HCT116 (cell line): Measurements from ENCODE around the gene NAT9. TPM values are rescaled to one million over a fixed set of nuclear protein-coding genes. Genes with fewer than 3 reads are reported as not detected.

Experiments used
- ATAC-seq: fragments of 200-7000 bp; cut with Tn5 transposase; 2 replicates; pipeline ENCODE4 v1.9.1; 2020; ENCODE audit warnings: mild to moderate bottlenecking, moderate library complexity
- BruUV-seq: library from RNA; stranded (reverse); fragments of 400-500 nt; replicated peaks from 2 replicates; lab custom pipeline; 2021; lab: Mats Ljungman, UMichigan
- CTCF ChIA-PET: fragments of 300-600 bp; sonication (Branson Sonifier 250); formaldehyde crosslinking; loops from one replicate; lab custom pipeline; 2021; ENCODE audit warnings: antibody characterized with exemption; lab: Charles Lee
- POLR2A ChIA-PET: fragments of 300-600, 350-600 bp; sonication (Branson Sonifier 250); formaldehyde crosslinking; loops from one replicate; lab custom pipeline; 2021; ENCODE audit warnings: antibody characterized with exemption; lab: Charles Lee
- RAD21 ChIA-PET, 2 experiments: fragments of 300-600 bp; sonication (Branson Sonifier 250); formaldehyde crosslinking; loops; one replicate each; lab custom pipeline; 2023; ENCODE audit warnings: low total read pairs in 2 of 2; ENCODE audit not compliant: uncharacterized antibody in 2 of 2, unreplicated experiment in 2 of 2, low non-redundant PET in 1 of 2; lab: Charles Lee
- DNase-seq: peaks from one replicate; pipeline ENCODE4 v3.0.0-alpha.2; 2010; ENCODE audit warnings: low read depth, low spot score
- H2AFZ ChIP-seq: fragments of 200-600 bp; shearing (Covaris generic), sonication (generic); 2 replicates; pipeline ENCODE4 v1.6.1; 2017; ENCODE audit warnings: low read depth, mixed run types, mixed read lengths, antibody characterized with exemption, low read length; ENCODE audit not compliant: poor library complexity, severe bottlenecking
- H3K27ac ChIP-seq: 2 replicates; pipeline ENCODE4 v1.5.1; 2012; ENCODE audit warnings: low read depth, low read length
- H3K27me3 ChIP-seq: fragments of 200-600 bp; sonication (generic); 2 replicates; pipeline ENCODE4 v1.6.1; 2016; ENCODE audit warnings: mixed run types, low read length, mixed read lengths; ENCODE audit not compliant: insufficient read depth
- H3K36me3 ChIP-seq, 2 experiments: fragments of 200-500 bp in 1 of 2; fragments of 200-600 bp in 1 of 2; sonication (Bioruptor generic) in 1 of 2; sonication (generic) in 1 of 2; 2 replicates each; pipeline versions ENCODE4 v1.5.1 to v1.6.1; 2014 to 2016; ENCODE audit warnings: low read length in 2 of 2, inconsistent platforms in 1 of 2, mixed read lengths in 1 of 2, mixed run types in 1 of 2; ENCODE audit not compliant: insufficient read depth in 2 of 2, control insufficient read depth in 1 of 2
- H3K4me1 ChIP-seq, 2 experiments: fragments of 200-600 bp in 1 of 2; sonication (generic) in 1 of 2; 2 replicates each; pipeline versions ENCODE4 v1.5.1 to v1.6.1; 2012 to 2017; ENCODE audit warnings: low read length in 2 of 2, inconsistent platforms in 1 of 2, mild to moderate bottlenecking in 1 of 2, mixed read lengths in 1 of 2, mixed run types in 1 of 2, moderate library complexity in 1 of 2; ENCODE audit not compliant: insufficient read depth in 2 of 2, control insufficient read depth in 1 of 2
- H3K4me2 ChIP-seq: fragments of 200-600 bp; sonication (generic); 2 replicates; pipeline ENCODE4 v1.6.1; 2017; ENCODE audit warnings: mixed run types, low read length, mixed read lengths
- H3K4me3 ChIP-seq, 2 experiments: fragments of 200-600 bp in 1 of 2; sonication (generic) in 1 of 2; replicated peaks in 1 of 2; 2 replicates each; pipeline ENCODE4 v1.5.1; 2011 to 2016; ENCODE audit warnings: low read length in 2 of 2, control low read depth in 1 of 2, low read depth in 1 of 2, mild to moderate bottlenecking in 1 of 2, mixed read lengths in 1 of 2, mixed run types in 1 of 2
- H3K79me2 ChIP-seq: fragments of 200-600 bp; sonication (generic); 2 replicates; pipeline ENCODE4 v1.6.1; 2017; ENCODE audit warnings: mild to moderate bottlenecking, mixed run types, low read length, moderate library complexity, mixed read lengths; ENCODE audit not compliant: insufficient read depth
- H3K9ac ChIP-seq: fragments of 200-600 bp; sonication (generic); 2 replicates; pipeline ENCODE4 v1.6.1; 2016; ENCODE audit warnings: low read length, mixed read lengths
- H3K9me2 ChIP-seq: fragments of 200-600 bp; sonication (generic), shearing (Covaris generic); 2 replicates; pipeline ENCODE4 v1.6.1; 2017; ENCODE audit warnings: mixed run types, mild to moderate bottlenecking, moderate library complexity; ENCODE audit not compliant: insufficient read depth
- H3K9me3 ChIP-seq, 2 experiments: fragments of 200-500 bp in 1 of 2; fragments of 200-600 bp in 1 of 2; sonication (Bioruptor generic) in 1 of 2; sonication (generic) in 1 of 2; 2 replicates each; pipeline ENCODE4 v1.6.1; 2014 to 2017; ENCODE audit warnings: low read length in 2 of 2, mixed read lengths in 2 of 2, inconsistent platforms in 1 of 2, low read depth in 1 of 2, mild to moderate bottlenecking in 1 of 2, mixed run types in 1 of 2, moderate library complexity in 1 of 2; ENCODE audit not compliant: control insufficient read depth in 1 of 2, insufficient read depth in 1 of 2
- H4K20me1 ChIP-seq: fragments of 200-600 bp; sonication (generic), shearing (Covaris generic); 2 replicates; pipeline ENCODE4 v1.6.1; 2017; ENCODE audit warnings: mixed run types, mild to moderate bottlenecking, moderate library complexity; ENCODE audit not compliant: insufficient read depth
- CBX3 ChIP-seq: IDR thresholded peaks from 2 replicates; pipeline ENCODE4 v1.6.1; 2012; ENCODE audit warnings: low read depth
- CEBPB ChIP-seq: IDR thresholded peaks from 2 replicates; pipeline ENCODE4 v1.6.1; 2012; ENCODE audit warnings: low read depth
- EGR1 ChIP-seq: IDR thresholded peaks from 2 replicates; pipeline ENCODE4 v1.6.1; 2012; ENCODE audit warnings: low read depth
- FOSL1 ChIP-seq: IDR thresholded peaks from 2 replicates; pipeline ENCODE4 v1.6.1; 2012; ENCODE audit warnings: low read depth
- JUND ChIP-seq: IDR thresholded peaks from 2 replicates; pipeline ENCODE4 v1.6.1; 2012
- POLR2A ChIP-seq: IDR thresholded peaks from 2 replicates; pipeline ENCODE4 v1.7.0; 2011; ENCODE audit warnings: borderline replicate concordance; ENCODE audit not compliant: insufficient read depth, insufficient read length; ENCODE audit errors: extremely low read depth
- POLR2AphosphoS5 ChIP-seq: IDR thresholded peaks from 2 replicates; pipeline ENCODE4 v1.6.1; 2011; ENCODE audit warnings: mild to moderate bottlenecking, low read depth, low read length, moderate library complexity
- SIN3A ChIP-seq: IDR thresholded peaks from 2 replicates; pipeline ENCODE4 v1.6.1; 2012; ENCODE audit warnings: low read depth
- SP1 ChIP-seq: IDR thresholded peaks from 2 replicates; pipeline ENCODE4 v1.6.1; 2012; ENCODE audit warnings: low read depth
- SRF ChIP-seq: IDR thresholded peaks from 2 replicates; pipeline ENCODE4 v1.6.1; 2012; ENCODE audit warnings: low read depth
- TCF7L2 ChIP-seq: IDR thresholded peaks from 2 replicates; pipeline ENCODE4 v1.7.0; 2011; ENCODE audit warnings: borderline replicate concordance, inconsistent platforms; ENCODE audit not compliant: insufficient read depth, insufficient read length; ENCODE audit errors: extremely low read depth
- ZFX ChIP-seq: fragments of 450-650 bp; IDR thresholded peaks from 2 replicates; pipeline ENCODE4 v1.6.1; 2017
- intact Hi-C: fragments of 100-400 bp; cut with micrococcal nuclease; formaldehyde crosslinking; loops from 2 replicates; pipeline ENCODE4 v1.10.0; 2022
- total RNA-seq: library from RNA; stranded (reverse); gene quantifications from one replicate; pipeline ENCODE4 v1.2.1, GENCODE V29; 2021; ENCODE audit not compliant: unreplicated experiment
- TF ChIP-seq, protein P1 (sequence below): IDR thresholded peaks from 2 replicates; pipeline ENCODE4 v1.6.1; 2011; ENCODE audit warnings: mild to moderate bottlenecking, low read length, moderate library complexity; ENCODE audit not compliant: insufficient replicate concordance; ENCODE audit errors: extremely low read depth
- TF ChIP-seq, protein P2 (sequence below): IDR thresholded peaks from 2 replicates; pipeline ENCODE4 v1.6.1; 2012; ENCODE audit warnings: low read depth
- TF ChIP-seq, protein P3 (sequence below): IDR thresholded peaks from 2 replicates; pipeline ENCODE4 v1.6.1; 2012
- TF ChIP-seq, protein P4 (sequence below), 3 experiments: fragments of 200-600 bp in 1 of 3; sonication (generic) in 1 of 3; IDR thresholded peaks in 2 of 3; conservative IDR thresholded peaks in 1 of 3; 2 replicates each; pipeline ENCODE4 v1.5.1; 2012 to 2017; ENCODE audit warnings: low read depth in 2 of 3, low read length in 2 of 3, antibody characterized with exemption in 1 of 3, borderline replicate concordance in 1 of 3, control low read depth in 1 of 3, mild to moderate bottlenecking in 1 of 3, mixed read lengths in 1 of 3, mixed run types in 1 of 3, moderate library complexity in 1 of 3; ENCODE audit not compliant: insufficient read depth in 1 of 3

NAT9 gene
- total RNA-seq, 1 experiment from 2014 or later = 88.7 TPM

DNA sequence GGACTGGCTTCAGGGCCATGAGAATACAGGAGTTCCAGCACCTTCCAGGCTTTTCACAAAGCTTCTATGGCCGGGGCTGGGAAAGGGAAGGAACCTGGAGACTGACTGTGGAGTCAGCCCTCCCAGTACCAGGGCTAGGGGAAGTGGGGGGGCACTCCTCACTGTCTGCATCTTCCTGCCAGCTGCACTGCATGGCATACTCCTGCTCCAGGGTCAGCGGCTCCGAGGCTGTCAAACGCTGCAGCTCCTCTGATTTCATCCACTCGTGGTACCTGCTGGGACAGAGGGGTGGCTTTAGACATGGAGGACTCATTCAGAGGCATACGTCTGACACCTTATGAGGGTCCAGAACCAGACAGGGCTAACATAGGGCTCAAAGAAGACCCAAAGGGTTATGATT is 2.7 kb downstream of the NAT9 start:
- H3K27ac ChIP-seq = peak overlapping the region; percentile 22; the same call in 1 of the 2 replicates
- no peak overlapping the region for H3K4me3 ChIP-seq
- TF ChIP-seq EGR1 (no peak), ZFX (no peak), POLR2A (no peak), SP1 (no peak), POLR2AphosphoS5 (no peak), JUND (no peak), SRF (no peak), SIN3A (no peak), CBX3 (no peak), FOSL1 (no peak), TCF7L2 (no peak), CEBPB (no peak)
- TF ChIP-seq, protein P1, sequence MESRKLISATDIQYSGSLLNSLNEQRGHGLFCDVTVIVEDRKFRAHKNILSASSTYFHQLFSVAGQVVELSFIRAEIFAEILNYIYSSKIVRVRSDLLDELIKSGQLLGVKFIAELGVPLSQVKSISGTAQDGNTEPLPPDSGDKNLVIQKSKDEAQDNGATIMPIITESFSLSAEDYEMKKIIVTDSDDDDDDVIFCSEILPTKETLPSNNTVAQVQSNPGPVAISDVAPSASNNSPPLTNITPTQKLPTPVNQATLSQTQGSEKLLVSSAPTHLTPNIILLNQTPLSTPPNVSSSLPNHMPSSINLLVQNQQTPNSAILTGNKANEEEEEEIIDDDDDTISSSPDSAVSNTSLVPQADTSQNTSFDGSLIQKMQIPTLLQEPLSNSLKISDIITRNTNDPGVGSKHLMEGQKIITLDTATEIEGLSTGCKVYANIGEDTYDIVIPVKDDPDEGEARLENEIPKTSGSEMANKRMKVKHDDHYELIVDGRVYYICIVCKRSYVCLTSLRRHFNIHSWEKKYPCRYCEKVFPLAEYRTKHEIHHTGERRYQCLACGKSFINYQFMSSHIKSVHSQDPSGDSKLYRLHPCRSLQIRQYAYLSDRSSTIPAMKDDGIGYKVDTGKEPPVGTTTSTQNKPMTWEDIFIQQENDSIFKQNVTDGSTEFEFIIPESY = no peak
- TF ChIP-seq, protein P2, sequence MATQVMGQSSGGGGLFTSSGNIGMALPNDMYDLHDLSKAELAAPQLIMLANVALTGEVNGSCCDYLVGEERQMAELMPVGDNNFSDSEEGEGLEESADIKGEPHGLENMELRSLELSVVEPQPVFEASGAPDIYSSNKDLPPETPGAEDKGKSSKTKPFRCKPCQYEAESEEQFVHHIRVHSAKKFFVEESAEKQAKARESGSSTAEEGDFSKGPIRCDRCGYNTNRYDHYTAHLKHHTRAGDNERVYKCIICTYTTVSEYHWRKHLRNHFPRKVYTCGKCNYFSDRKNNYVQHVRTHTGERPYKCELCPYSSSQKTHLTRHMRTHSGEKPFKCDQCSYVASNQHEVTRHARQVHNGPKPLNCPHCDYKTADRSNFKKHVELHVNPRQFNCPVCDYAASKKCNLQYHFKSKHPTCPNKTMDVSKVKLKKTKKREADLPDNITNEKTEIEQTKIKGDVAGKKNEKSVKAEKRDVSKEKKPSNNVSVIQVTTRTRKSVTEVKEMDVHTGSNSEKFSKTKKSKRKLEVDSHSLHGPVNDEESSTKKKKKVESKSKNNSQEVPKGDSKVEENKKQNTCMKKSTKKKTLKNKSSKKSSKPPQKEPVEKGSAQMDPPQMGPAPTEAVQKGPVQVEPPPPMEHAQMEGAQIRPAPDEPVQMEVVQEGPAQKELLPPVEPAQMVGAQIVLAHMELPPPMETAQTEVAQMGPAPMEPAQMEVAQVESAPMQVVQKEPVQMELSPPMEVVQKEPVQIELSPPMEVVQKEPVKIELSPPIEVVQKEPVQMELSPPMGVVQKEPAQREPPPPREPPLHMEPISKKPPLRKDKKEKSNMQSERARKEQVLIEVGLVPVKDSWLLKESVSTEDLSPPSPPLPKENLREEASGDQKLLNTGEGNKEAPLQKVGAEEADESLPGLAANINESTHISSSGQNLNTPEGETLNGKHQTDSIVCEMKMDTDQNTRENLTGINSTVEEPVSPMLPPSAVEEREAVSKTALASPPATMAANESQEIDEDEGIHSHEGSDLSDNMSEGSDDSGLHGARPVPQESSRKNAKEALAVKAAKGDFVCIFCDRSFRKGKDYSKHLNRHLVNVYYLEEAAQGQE = no peak
- TF ChIP-seq, protein P3, sequence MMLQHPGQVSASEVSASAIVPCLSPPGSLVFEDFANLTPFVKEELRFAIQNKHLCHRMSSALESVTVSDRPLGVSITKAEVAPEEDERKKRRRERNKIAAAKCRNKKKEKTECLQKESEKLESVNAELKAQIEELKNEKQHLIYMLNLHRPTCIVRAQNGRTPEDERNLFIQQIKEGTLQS = no peak
- TF ChIP-seq, protein P4, sequence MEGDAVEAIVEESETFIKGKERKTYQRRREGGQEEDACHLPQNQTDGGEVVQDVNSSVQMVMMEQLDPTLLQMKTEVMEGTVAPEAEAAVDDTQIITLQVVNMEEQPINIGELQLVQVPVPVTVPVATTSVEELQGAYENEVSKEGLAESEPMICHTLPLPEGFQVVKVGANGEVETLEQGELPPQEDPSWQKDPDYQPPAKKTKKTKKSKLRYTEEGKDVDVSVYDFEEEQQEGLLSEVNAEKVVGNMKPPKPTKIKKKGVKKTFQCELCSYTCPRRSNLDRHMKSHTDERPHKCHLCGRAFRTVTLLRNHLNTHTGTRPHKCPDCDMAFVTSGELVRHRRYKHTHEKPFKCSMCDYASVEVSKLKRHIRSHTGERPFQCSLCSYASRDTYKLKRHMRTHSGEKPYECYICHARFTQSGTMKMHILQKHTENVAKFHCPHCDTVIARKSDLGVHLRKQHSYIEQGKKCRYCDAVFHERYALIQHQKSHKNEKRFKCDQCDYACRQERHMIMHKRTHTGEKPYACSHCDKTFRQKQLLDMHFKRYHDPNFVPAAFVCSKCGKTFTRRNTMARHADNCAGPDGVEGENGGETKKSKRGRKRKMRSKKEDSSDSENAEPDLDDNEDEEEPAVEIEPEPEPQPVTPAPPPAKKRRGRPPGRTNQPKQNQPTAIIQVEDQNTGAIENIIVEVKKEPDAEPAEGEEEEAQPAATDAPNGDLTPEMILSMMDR (IDR thresholded peaks at IDR 0.05 in 2 of 3, conservative IDR thresholded peaks at IDR 0.05 in 1 of 3; ENCODE audit: borderline replicate concordance in 1 of 3, insufficient read depth in 1 of 3, low read depth in 2 of 3, low read length in 2 of 3) = no peak
- no peaks in the 10 kb centered on the region for H3K27me3 ChIP-seq
- BruUV-seq = no TSS peak
- CTCF ChIA-PET = interaction anchor here (1.3 to 4.8 kb wide), 3 partner anchors 28 to 116 kb away, joined by 3 to 55 read pairs (median 20); no protein-coding TSS in a partner anchor
- DNase-seq (no peak), ATAC-seq (no peak)
- no peak overlapping the region for H3K4me2 ChIP-seq
- H2AFZ ChIP-seq = no peak overlapping the region
- H3K36me3 ChIP-seq = peaks cover 15 to 47% of the 10 kb centered on the region in 2 experiments; a peak in 3 of 4 replicates
- H3K4me1 ChIP-seq = peaks cover 9 to 21% of the 10 kb centered on the region in 2 experiments
- RAD21 ChIA-PET = no interaction called here
- H3K9ac ChIP-seq = no peak overlapping the region
- peaks cover 55% of the 10 kb centered on the region for H3K79me2 ChIP-seq
- H3K9me3 ChIP-seq = no peaks in the 10 kb centered on the region
- POLR2A ChIA-PET = no interaction called here
- intact Hi-C loops = no loop called here
- H3K9me2 ChIP-seq = no peaks in the 10 kb centered on the region
- H4K20me1 ChIP-seq = no peaks in the 10 kb centered on the region
